ENCODE data around the gene SMAD9. TPM values are rescaled to one million over a fixed set of nuclear protein-coding genes. Genes with fewer than 3 reads are reported as not detected.

The SMAD9 gene
- total and polyA plus RNA-seq, 7 experiments from 2014 or later: 0.02 to 0.05 TPM; not detected in 5

GRCh38 chr13:36913463-36913862 is 6.6 kb downstream of the SMAD9 start:
- Mint-ChIP-seq H3K9me3 (no peaks in the 10 kb centered on the region), H3K4me3 (no peak overlapping the region), H3K36me3 (no peaks in the 10 kb centered on the region), H3K4me1 (no peaks in the 10 kb centered on the region), H3K27me3 (peaks cover 45 to 55% (median 47%) of the 10 kb centered on the region in 5 donors), H3K27ac (no peak overlapping the region)
- Histone ChIP-seq H3K27me3 (ENCODE audit: control insufficient read depth in 2 of 2, insufficient read depth in 2 of 2, low read length in 2 of 2) (peaks cover 0 to 5% of the 10 kb centered on the region in 2 donors), H3K27ac (ENCODE audit: low read depth, low read length) (no peak overlapping the region), H3K9me3 (ENCODE audit: control insufficient read depth in 2 of 3, low read length in 3 of 3) (no peaks in the 10 kb centered on the region), H3K36me3 (ENCODE audit: control insufficient read depth in 2 of 3, insufficient read depth in 3 of 3, low read length in 3 of 3) (no peaks in the 10 kb centered on the region), H3K4me3 (ENCODE audit: low read length) (no peak overlapping the region), H3K4me1 (ENCODE audit: control insufficient read depth in 2 of 2, insufficient read depth in 2 of 2, low read length in 2 of 2) (no peaks in the 10 kb centered on the region)
- ChIA-PET CTCF (no interaction called here), POLR2A (no interaction called here)
- ATAC-seq (no peak), DNase-seq (no peak)
- intact Hi-C loops (cut with micrococcal nuclease): no loop called here

GRCh38 chr13:36912973-36913372 is 7.1 kb downstream of the SMAD9 start:
- H3K27me3 ChIP-seq (ENCODE audit: control insufficient read depth in 2 of 2, insufficient read depth in 2 of 2, low read length in 2 of 2): no peaks in the 10 kb centered on the region
- H3K36me3 ChIP-seq (ENCODE audit: control insufficient read depth in 2 of 3, insufficient read depth in 3 of 3, low read length in 3 of 3): no peaks in the 10 kb centered on the region
- DNase-seq (no peak), ATAC-seq (no peak)
- H3K27ac ChIP-seq (ENCODE audit: low read depth, low read length): no peak overlapping the region
- no peak overlapping the region for H3K4me3 ChIP-seq (ENCODE audit: low read length)
- H3K4me1 ChIP-seq (ENCODE audit: control insufficient read depth in 2 of 2, insufficient read depth in 2 of 2, low read length in 2 of 2): no peaks in the 10 kb centered on the region
- Mint-ChIP-seq H3K9me3 (no peaks in the 10 kb centered on the region), H3K27me3 (peaks cover 42 to 51% (median 42%) of the 10 kb centered on the region in 5 donors), H3K36me3 (no peaks in the 10 kb centered on the region), H3K27ac (no peak overlapping the region), H3K4me1 (no peaks in the 10 kb centered on the region), H3K4me3 (no peak overlapping the region)
- CTCF ChIA-PET: no interaction called here
- intact Hi-C loops (cut with micrococcal nuclease): no loop called here
- POLR2A ChIA-PET: no interaction called here
- H3K9me3 ChIP-seq (ENCODE audit: control insufficient read depth in 2 of 3, low read length in 3 of 3): no peaks in the 10 kb centered on the region

GRCh38 chr13:36912369-36912768 is 7.7 kb downstream of the SMAD9 start:
- Mint-ChIP-seq H3K9me3 (no peaks in the 10 kb centered on the region), H3K36me3 (no peaks in the 10 kb centered on the region), H3K4me1 (no peaks in the 10 kb centered on the region), H3K27me3 (peaks cover 37 to 45% (median 38%) of the 10 kb centered on the region in 5 donors), H3K27ac (no peak overlapping the region), H3K4me3 (no peak overlapping the region)
- ChIA-PET CTCF (no interaction called here), POLR2A (no interaction called here)
- ATAC-seq: no peak
- intact Hi-C loops (cut with micrococcal nuclease): no loop called here
- Histone ChIP-seq H3K4me3 (ENCODE audit: low read length) (no peak overlapping the region), H3K27ac (ENCODE audit: low read depth, low read length) (no peak overlapping the region), H3K36me3 (ENCODE audit: control insufficient read depth in 2 of 3, insufficient read depth in 3 of 3, low read length in 3 of 3) (no peaks in the 10 kb centered on the region), H3K9me3 (ENCODE audit: control insufficient read depth in 2 of 3, low read length in 3 of 3) (no peaks in the 10 kb centered on the region), H3K4me1 (ENCODE audit: control insufficient read depth in 2 of 2, insufficient read depth in 2 of 2, low read length in 2 of 2) (no peaks in the 10 kb centered on the region), H3K27me3 (ENCODE audit: control insufficient read depth in 2 of 2, insufficient read depth in 2 of 2, low read length in 2 of 2) (no peaks in the 10 kb centered on the region)
- no peak for DNase-seq

DNA sequence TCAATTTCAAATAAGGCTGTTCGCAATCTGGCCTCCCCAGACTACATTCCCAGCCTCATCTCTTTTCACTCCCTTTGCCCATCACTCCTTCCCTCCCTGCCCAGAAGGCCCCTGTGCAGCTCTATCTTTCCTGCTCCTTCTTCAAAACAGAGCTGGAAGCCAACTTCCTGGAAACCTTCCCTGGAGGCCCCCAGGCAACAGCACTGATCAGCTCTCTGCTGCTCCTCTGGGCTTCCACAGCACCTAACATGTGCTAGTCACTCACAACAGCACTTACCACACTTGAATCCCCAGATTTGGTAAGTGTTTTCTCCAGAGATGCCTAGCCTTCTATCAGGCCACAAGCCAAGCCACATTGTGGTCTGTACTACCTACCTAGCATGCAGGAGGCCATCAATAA is 9.5 kb downstream of the SMAD9 start:
- ATAC-seq (no peak), DNase-seq (no peak)
- Histone ChIP-seq H3K27me3 (ENCODE audit: control insufficient read depth in 2 of 2, insufficient read depth in 2 of 2, low read length in 2 of 2) (no peaks in the 10 kb centered on the region), H3K9me3 (ENCODE audit: control insufficient read depth in 2 of 3, low read length in 3 of 3) (no peaks in the 10 kb centered on the region), H3K4me1 (ENCODE audit: control insufficient read depth in 2 of 2, insufficient read depth in 2 of 2, low read length in 2 of 2) (no peaks in the 10 kb centered on the region), H3K4me3 (ENCODE audit: low read length) (no peak overlapping the region), H3K27ac (ENCODE audit: low read depth, low read length) (no peak overlapping the region), H3K36me3 (ENCODE audit: control insufficient read depth in 2 of 3, insufficient read depth in 3 of 3, low read length in 3 of 3) (no peaks in the 10 kb centered on the region)
- ChIA-PET CTCF (no interaction called here), POLR2A (interaction anchor here (0.6 kb wide), 1 partner anchor 8 kb away, joined by 3 read pairs; no protein-coding TSS in a partner anchor)
- Mint-ChIP-seq H3K27me3 (peaks cover 21 to 38% (median 31%) of the 10 kb centered on the region in 5 donors), H3K4me1 (no peaks in the 10 kb centered on the region), H3K9me3 (no peaks in the 10 kb centered on the region), H3K27ac (no peak overlapping the region), H3K36me3 (no peaks in the 10 kb centered on the region), H3K4me3 (no peak overlapping the region)
- intact Hi-C loops (cut with micrococcal nuclease): no loop called here

- Histone ChIP-seq H3K4me1 (ENCODE audit: control insufficient read depth in 2 of 2, insufficient read depth in 2 of 2, low read length in 2 of 2) (no peaks in the 10 kb centered on the region), H3K27me3 (ENCODE audit: control insufficient read depth in 2 of 2, insufficient read depth in 2 of 2, low read length in 2 of 2) (no peaks in the 10 kb centered on the region), H3K9me3 (ENCODE audit: control insufficient read depth in 2 of 3, low read length in 3 of 3) (no peaks in the 10 kb centered on the region), H3K27ac (ENCODE audit: low read depth, low read length) (no peak overlapping the region), H3K4me3 (ENCODE audit: low read length) (no peak overlapping the region), H3K36me3 (ENCODE audit: control insufficient read depth in 2 of 3, insufficient read depth in 3 of 3, low read length in 3 of 3) (no peaks in the 10 kb centered on the region)
- H3K27me3 Mint-ChIP-seq: peaks cover 15 to 32% (median 27%) of the 10 kb centered on the region in 5 donors
- ChIA-PET CTCF (no interaction called here), POLR2A (no interaction called here)
- no peak overlapping the region for H3K27ac Mint-ChIP-seq
- no peak overlapping the region for H3K4me3 Mint-ChIP-seq
- no peaks in the 10 kb centered on the region for H3K36me3 Mint-ChIP-seq
- no peaks in the 10 kb centered on the region for H3K4me1 Mint-ChIP-seq
- H3K9me3 Mint-ChIP-seq: no peaks in the 10 kb centered on the region
- ATAC-seq: no peak
- intact Hi-C loops (cut with micrococcal nuclease): no loop called here
- DNase-seq: no peak
These were observed 12.2 kb downstream of the SMAD9 start for GRCh38 chr13:36907821-36908220.

- H3K36me3 Mint-ChIP-seq: no peaks in the 10 kb centered on the region
- intact Hi-C loops (cut with micrococcal nuclease): no loop called here
- ChIA-PET CTCF (no interaction called here), POLR2A (no interaction called here)
- Histone ChIP-seq H3K9me3 (ENCODE audit: control insufficient read depth in 2 of 3, low read length in 3 of 3) (no peaks in the 10 kb centered on the region), H3K4me1 (ENCODE audit: control insufficient read depth in 2 of 2, insufficient read depth in 2 of 2, low read length in 2 of 2) (no peaks in the 10 kb centered on the region), H3K27ac (ENCODE audit: low read depth, low read length) (no peak overlapping the region), H3K36me3 (ENCODE audit: control insufficient read depth in 2 of 3, insufficient read depth in 3 of 3, low read length in 3 of 3) (no peaks in the 10 kb centered on the region), H3K27me3 (ENCODE audit: control insufficient read depth in 2 of 2, insufficient read depth in 2 of 2, low read length in 2 of 2) (no peaks in the 10 kb centered on the region), H3K4me3 (ENCODE audit: low read length) (no peak overlapping the region)
- H3K4me3 Mint-ChIP-seq: no peak overlapping the region
- ATAC-seq (no peak), DNase-seq (no peak)
- no peaks in the 10 kb centered on the region for H3K4me1 Mint-ChIP-seq
- no peak overlapping the region for H3K27ac Mint-ChIP-seq
- peaks cover 14 to 32% (median 27%) of the 10 kb centered on the region in 5 donors for H3K27me3 Mint-ChIP-seq
- no peaks in the 10 kb centered on the region for H3K9me3 Mint-ChIP-seq
These were observed 12.8 kb downstream of the SMAD9 start for GRCh38 chr13:36907266-36907665.

GRCh38 chr13:36905944-36906343 is 14.1 kb downstream of the SMAD9 start:
- Histone ChIP-seq H3K27me3 (ENCODE audit: control insufficient read depth in 2 of 2, insufficient read depth in 2 of 2, low read length in 2 of 2) (no peaks in the 10 kb centered on the region), H3K36me3 (ENCODE audit: control insufficient read depth in 2 of 3, insufficient read depth in 3 of 3, low read length in 3 of 3) (no peaks in the 10 kb centered on the region), H3K4me3 (ENCODE audit: low read length) (no peak overlapping the region), H3K9me3 (ENCODE audit: control insufficient read depth in 2 of 3, low read length in 3 of 3) (no peaks in the 10 kb centered on the region), H3K4me1 (ENCODE audit: control insufficient read depth in 2 of 2, insufficient read depth in 2 of 2, low read length in 2 of 2) (no peaks in the 10 kb centered on the region), H3K27ac (ENCODE audit: low read depth, low read length) (no peak overlapping the region)
- POLR2A ChIA-PET: no interaction called here
- Mint-ChIP-seq H3K36me3 (no peaks in the 10 kb centered on the region), H3K27ac (no peak overlapping the region), H3K27me3 (peaks cover 10 to 36% (median 31%) of the 10 kb centered on the region in 5 donors), H3K4me1 (no peaks in the 10 kb centered on the region), H3K4me3 (no peak overlapping the region), H3K9me3 (no peaks in the 10 kb centered on the region)
- CTCF ChIA-PET: no interaction called here
- ATAC-seq (no peak), DNase-seq (no peak)
- intact Hi-C loops (cut with micrococcal nuclease): no loop called here

All from naive thymus-derived CD4-positive, alpha-beta T cell (primary cell).